Colonic mucosa (tissue), 4 donors: ENCODE measurements around the gene AMBRA1. TPM values are rescaled to one million over a fixed set of nuclear protein-coding genes. Genes with fewer than 3 reads are reported as not detected.

ENCODE experiments used
- DNase-seq: peaks from one replicate; pipeline ENCODE4 v3.0.0-alpha.2; 2020
- H3K27ac ChIP-seq: fragments of 200-600 bp; one replicate; pipeline ENCODE4 v1.8.0; 2021
- H3K27me3 ChIP-seq: fragments of 200-600 bp; one replicate; pipeline ENCODE4 v1.8.0; 2021
- H3K36me3 ChIP-seq: fragments of 200-600 bp; one replicate; pipeline ENCODE4 v1.8.0; 2021
- H3K4me1 ChIP-seq: fragments of 200-600 bp; one replicate; pipeline ENCODE4 v1.8.0; 2021; ENCODE audit warnings: mild to moderate bottlenecking
- H3K4me3 ChIP-seq: fragments of 200-600 bp; one replicate; pipeline ENCODE4 v1.8.0; 2021
- H3K9ac ChIP-seq, 2 donors: one replicate each; pipeline ENCODE4 v1.7.0; 2013; ENCODE audit warnings: control low read depth in 2 of 2, low read depth in 2 of 2, low read length in 2 of 2
- H3K9me3 ChIP-seq: fragments of 200-600 bp; one replicate; pipeline ENCODE4 v1.8.0; 2021
- CTCF ChIP-seq: fragments of 200-600 bp; IDR thresholded peaks from one replicate; pipeline ENCODE4 v1.8.0; 2022; ENCODE audit warnings: antibody characterized with exemption, mild to moderate bottlenecking
- intact Hi-C: fragments of 100-400 bp; cut with DNase I; formaldehyde crosslinking; loops from one replicate; pipeline ENCODE4 v1.14.1; 2022
- total RNA-seq, 2 donors: library from RNA; stranded (reverse); fragmentation: NEBNext Ultra II Directional in 1 of 2; extraction: Animal tissue kit (Norgen Biotek cat#: 25700) in 1 of 2; gene quantifications; one replicate each; pipeline ENCODE4 v1.2.1, GENCODE V29; 2021
- donor health status: healthy.
- donor health status: DM: no; HTN: no; CAD: no.
- donor health status: DM: no; HTN: no; CAD: no.

The AMBRA1 gene
- total RNA-seq, 2 donors from 2014 or later, result 32.7 to 33.8 TPM

DNA sequence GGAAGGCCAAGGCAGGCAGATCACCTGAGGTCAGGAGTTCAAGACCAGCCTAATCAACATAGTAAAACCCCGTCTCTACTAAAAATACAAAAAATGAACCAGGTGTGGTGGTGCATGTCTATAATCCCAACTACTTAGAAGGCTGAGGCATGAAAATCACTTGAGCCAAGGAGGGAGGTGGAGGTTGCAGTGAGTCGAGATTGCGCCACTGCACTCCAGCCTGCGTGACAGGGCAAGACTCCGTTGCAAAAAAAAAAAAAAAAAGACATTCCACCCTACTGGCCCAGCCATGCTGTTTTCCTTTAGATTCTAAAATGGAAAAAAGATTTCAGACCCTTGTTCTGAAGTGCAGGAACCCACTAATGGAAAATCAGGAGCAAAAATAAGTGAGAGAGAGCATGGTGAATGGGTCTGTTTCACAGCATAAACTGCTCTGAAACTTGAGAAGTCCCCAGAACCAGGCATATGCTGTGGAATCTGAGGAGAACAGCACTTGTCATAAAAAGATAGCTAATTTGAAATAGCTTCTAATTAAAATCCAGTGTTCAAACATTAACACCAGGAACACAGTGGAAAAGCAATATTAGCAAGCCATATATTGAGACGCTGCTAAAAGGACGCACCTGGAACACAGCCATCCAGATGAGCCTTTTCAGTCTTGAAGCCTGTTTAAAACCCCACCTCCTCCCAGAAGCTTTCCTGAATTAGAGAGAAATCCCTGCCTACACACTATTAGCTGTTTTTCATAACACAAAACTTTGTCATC, 136.0 kb downstream of the AMBRA1 start:
- H3K9ac ChIP-seq, result no peak overlapping the region
- no peaks in the 10 kb centered on the region for H3K9me3 ChIP-seq
- no peak overlapping the region for H3K4me3 ChIP-seq
- no peaks in the 10 kb centered on the region for H3K36me3 ChIP-seq
- no peak overlapping the region for H3K27ac ChIP-seq
- TF ChIP-seq CTCF, result no peak
- H3K4me1 ChIP-seq, result no peaks in the 10 kb centered on the region
- no peaks in the 10 kb centered on the region for H3K27me3 ChIP-seq
- intact Hi-C loops, result no loop called here
- DNase-seq, result no peak

GRCh38 chr11:46457021-46457420, 136.8 kb downstream of the AMBRA1 start:
- Histone ChIP-seq H3K9me3 (no peaks in the 10 kb centered on the region), H3K4me3 (no peak overlapping the region), H3K4me1 (no peaks in the 10 kb centered on the region), H3K36me3 (no peaks in the 10 kb centered on the region), H3K27ac (no peak overlapping the region), H3K27me3 (no peaks in the 10 kb centered on the region), H3K9ac (no peak overlapping the region)
- TF ChIP-seq CTCF, result no peak
- intact Hi-C loops, result no loop called here
- no peak for DNase-seq

- no peak for TF ChIP-seq CTCF
- H3K9ac ChIP-seq, result no peak overlapping the region
- intact Hi-C loops, result no loop called here
- H3K4me3 ChIP-seq, result no peak overlapping the region
- no peaks in the 10 kb centered on the region for H3K36me3 ChIP-seq
- DNase-seq, result no peak
- no peaks in the 10 kb centered on the region for H3K4me1 ChIP-seq
- H3K27ac ChIP-seq, result no peak overlapping the region
- H3K27me3 ChIP-seq, result no peaks in the 10 kb centered on the region
- H3K9me3 ChIP-seq, result no peaks in the 10 kb centered on the region
These were observed 137.4 kb downstream of the AMBRA1 start for GRCh38 chr11:46456269-46457001.

- Histone ChIP-seq H3K9ac (no peak overlapping the region), H3K4me3 (no peak overlapping the region), H3K4me1 (no peaks in the 10 kb centered on the region), H3K36me3 (no peaks in the 10 kb centered on the region), H3K27ac (no peak overlapping the region), H3K9me3 (no peaks in the 10 kb centered on the region), H3K27me3 (no peaks in the 10 kb centered on the region)
- DNase-seq, result no peak
- intact Hi-C loops, result no loop called here
- no peak for TF ChIP-seq CTCF
These were observed 138.0 kb downstream of the AMBRA1 start for GRCh38 chr11:46455834-46456233.

GRCh38 chr11:46452918-46453517, 140.8 kb downstream of the AMBRA1 start:
- Histone ChIP-seq H3K4me1 (no peaks in the 10 kb centered on the region), H3K9ac (no peak overlapping the region), H3K4me3 (no peak overlapping the region), H3K27ac (no peak overlapping the region), H3K27me3 (no peaks in the 10 kb centered on the region), H3K36me3 (no peaks in the 10 kb centered on the region), H3K9me3 (no peaks in the 10 kb centered on the region)
- intact Hi-C loops, result no loop called here
- no peak for DNase-seq
- no peak for TF ChIP-seq CTCF
